ENCODE results near the gene NOTCH4.

Gene NOTCH4

GRCh38 chr6:32158052-32158451 is 65.8 kb downstream of the NOTCH4 start:
- DNase-seq = no peak

GRCh38 chr6:32156891-32157290 is 67.0 kb downstream of the NOTCH4 start:
- no peak for DNase-seq

GRCh38 chr6:32154514-32155161 is 69.2 kb downstream of the NOTCH4 start:
- peak; percentile 60 for DNase-seq

- peak; percentile 76 for DNase-seq
These were observed 70.0 kb downstream of the NOTCH4 start, which contains the start of gene PPT2 for GRCh38 chr6:32153564-32154513. TSS of gene PPT2 (plus strand) at chr6:32154141. CDS start at chr6:32154595, 454 bp downstream.

- no peak for DNase-seq
These were observed 70.9 kb downstream of the NOTCH4 start for GRCh38 chr6:32152769-32153563.

GRCh38 chr6:32151863-32152768 is 71.8 kb downstream of the NOTCH4 start, which contains the start of gene PRRT1:
TSS of gene PRRT1 (minus strand) at chr6:32151939. CDS start at chr6:32151827, 112 bp downstream.
- no peak for DNase-seq

GRCh38 chr6:32151181-32151862 is 72.5 kb downstream of the NOTCH4 start:
- DNase-seq = no peak

GRCh38 chr6:32149932-32150870 is 73.7 kb downstream of the NOTCH4 start:
- no peak for DNase-seq

GRCh38 chr6:32149092-32149755 is 74.6 kb downstream of the NOTCH4 start:
- DNase-seq = no peak

GRCh38 chr6:32148289-32149091 is 75.4 kb downstream of the NOTCH4 start:
- DNase-seq = peak; percentile 74

GRCh38 chr6:32147401-32148132 is 76.3 kb downstream of the NOTCH4 start:
- DNase-seq = no peak

GRCh38 chr6:32146687-32147086 is 77.2 kb downstream of the NOTCH4 start:
- no peak for DNase-seq

- DNase-seq = no peak
These were observed 77.6 kb downstream of the NOTCH4 start for GRCh38 chr6:32146287-32146686.

Measured in activated naive CD4-positive, alpha-beta T cell treated with anti-CD3 and anti-CD28 coated beads, Interleukin-2, amount 50 U/mL, for 16 hours (primary cell).